Measurements from ENCODE around the gene LARP6.

Gene LARP6

DNA sequence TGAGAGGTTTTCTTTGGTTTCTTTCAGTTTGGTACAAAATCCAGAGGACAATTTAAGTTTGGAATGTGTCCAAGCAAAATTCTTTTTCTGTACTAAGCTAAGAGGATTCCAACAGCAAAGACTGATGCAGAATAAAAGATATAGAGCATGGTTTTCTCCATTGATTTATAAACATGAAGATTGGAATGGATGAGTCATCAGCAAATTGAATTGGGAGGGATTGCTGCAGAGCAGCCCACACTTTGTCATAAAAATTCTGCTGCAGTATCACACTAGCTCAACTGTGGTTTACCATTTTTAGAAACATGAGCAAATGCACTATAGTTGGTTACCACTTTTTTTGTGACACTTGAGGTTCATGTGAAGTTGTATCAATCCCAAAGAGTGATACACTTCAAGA, 16.1 kb upstream of the LARP6 start:
- no peak for TF ChIP-seq OSR1 (CRISPR knock-in tag; IDR thresholded peaks at IDR 0.05)
- TF ChIP-seq, protein P1, sequence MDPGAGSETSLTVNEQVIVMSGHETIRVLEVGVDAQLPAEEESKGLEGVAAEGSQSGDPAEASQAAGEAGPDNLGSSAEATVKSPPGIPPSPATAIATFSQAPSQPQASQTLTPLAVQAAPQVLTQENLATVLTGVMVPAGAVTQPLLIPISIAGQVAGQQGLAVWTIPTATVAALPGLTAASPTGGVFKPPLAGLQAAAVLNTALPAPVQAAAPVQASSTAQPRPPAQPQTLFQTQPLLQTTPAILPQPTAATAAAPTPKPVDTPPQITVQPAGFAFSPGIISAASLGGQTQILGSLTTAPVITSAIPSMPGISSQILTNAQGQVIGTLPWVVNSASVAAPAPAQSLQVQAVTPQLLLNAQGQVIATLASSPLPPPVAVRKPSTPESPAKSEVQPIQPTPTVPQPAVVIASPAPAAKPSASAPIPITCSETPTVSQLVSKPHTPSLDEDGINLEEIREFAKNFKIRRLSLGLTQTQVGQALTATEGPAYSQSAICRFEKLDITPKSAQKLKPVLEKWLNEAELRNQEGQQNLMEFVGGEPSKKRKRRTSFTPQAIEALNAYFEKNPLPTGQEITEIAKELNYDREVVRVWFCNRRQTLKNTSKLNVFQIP (CRISPR knock-in tag; IDR thresholded peaks at IDR 0.05; ENCODE audit: borderline replicate concordance, low read depth): no peak
- TF ChIP-seq, protein P2, sequence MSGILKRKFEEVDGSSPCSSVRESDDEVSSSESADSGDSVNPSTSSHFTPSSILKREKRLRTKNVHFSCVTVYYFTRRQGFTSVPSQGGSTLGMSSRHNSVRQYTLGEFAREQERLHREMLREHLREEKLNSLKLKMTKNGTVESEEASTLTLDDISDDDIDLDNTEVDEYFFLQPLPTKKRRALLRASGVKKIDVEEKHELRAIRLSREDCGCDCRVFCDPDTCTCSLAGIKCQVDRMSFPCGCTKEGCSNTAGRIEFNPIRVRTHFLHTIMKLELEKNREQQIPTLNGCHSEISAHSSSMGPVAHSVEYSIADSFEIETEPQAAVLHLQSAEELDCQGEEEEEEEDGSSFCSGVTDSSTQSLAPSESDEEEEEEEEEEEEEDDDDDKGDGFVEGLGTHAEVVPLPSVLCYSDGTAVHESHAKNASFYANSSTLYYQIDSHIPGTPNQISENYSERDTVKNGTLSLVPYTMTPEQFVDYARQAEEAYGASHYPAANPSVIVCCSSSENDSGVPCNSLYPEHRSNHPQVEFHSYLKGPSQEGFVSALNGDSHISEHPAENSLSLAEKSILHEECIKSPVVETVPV (CRISPR knock-in tag; IDR thresholded peaks at IDR 0.05): no peak; the same call in 1 of the 2 replicates
- no peak for TF ChIP-seq RARB (CRISPR knock-in tag; IDR thresholded peaks at IDR 0.05)
- TF ChIP-seq TCF4 (CRISPR knock-in tag; IDR thresholded peaks at IDR 0.05; ENCODE audit: borderline replicate concordance): no peak
- no peak for TF ChIP-seq ZNF8 (CRISPR knock-in tag; IDR thresholded peaks at IDR 0.05)
- TF ChIP-seq TOX (CRISPR knock-in tag; IDR thresholded peaks at IDR 0.05; ENCODE audit: borderline replicate concordance): no peak
- TF ChIP-seq, protein P3, sequence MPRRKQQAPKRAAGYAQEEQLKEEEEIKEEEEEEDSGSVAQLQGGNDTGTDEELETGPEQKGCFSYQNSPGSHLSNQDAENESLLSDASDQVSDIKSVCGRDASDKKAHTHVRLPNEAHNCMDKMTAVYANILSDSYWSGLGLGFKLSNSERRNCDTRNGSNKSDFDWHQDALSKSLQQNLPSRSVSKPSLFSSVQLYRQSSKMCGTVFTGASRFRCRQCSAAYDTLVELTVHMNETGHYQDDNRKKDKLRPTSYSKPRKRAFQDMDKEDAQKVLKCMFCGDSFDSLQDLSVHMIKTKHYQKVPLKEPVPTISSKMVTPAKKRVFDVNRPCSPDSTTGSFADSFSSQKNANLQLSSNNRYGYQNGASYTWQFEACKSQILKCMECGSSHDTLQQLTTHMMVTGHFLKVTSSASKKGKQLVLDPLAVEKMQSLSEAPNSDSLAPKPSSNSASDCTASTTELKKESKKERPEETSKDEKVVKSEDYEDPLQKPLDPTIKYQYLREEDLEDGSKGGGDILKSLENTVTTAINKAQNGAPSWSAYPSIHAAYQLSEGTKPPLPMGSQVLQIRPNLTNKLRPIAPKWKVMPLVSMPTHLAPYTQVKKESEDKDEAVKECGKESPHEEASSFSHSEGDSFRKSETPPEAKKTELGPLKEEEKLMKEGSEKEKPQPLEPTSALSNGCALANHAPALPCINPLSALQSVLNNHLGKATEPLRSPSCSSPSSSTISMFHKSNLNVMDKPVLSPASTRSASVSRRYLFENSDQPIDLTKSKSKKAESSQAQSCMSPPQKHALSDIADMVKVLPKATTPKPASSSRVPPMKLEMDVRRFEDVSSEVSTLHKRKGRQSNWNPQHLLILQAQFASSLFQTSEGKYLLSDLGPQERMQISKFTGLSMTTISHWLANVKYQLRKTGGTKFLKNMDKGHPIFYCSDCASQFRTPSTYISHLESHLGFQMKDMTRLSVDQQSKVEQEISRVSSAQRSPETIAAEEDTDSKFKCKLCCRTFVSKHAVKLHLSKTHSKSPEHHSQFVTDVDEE (CRISPR knock-in tag; IDR thresholded peaks at IDR 0.05): no peak
- no peak for TF ChIP-seq BACH2 (CRISPR knock-in tag; IDR thresholded peaks at IDR 0.05; ENCODE audit: borderline replicate concordance)
- peak; percentile 96 for TF ChIP-seq ISL1 (CRISPR knock-in tag; IDR thresholded peaks at IDR 0.05)
- no peak for TF ChIP-seq ESRRG (CRISPR knock-in tag; IDR thresholded peaks at IDR 0.05)
- TF ChIP-seq ZC3H10 (CRISPR knock-in tag; IDR thresholded peaks at IDR 0.05): peak; percentile 69; the same call in 1 of the 2 replicates
- no peak for TF ChIP-seq ZFP30 (CRISPR knock-in tag; IDR thresholded peaks at IDR 0.05)
- no peak for TF ChIP-seq ZNF565 (CRISPR knock-in tag; conservative IDR thresholded peaks at IDR 0.05; ENCODE audit: low read depth)
- TF ChIP-seq, protein P4, sequence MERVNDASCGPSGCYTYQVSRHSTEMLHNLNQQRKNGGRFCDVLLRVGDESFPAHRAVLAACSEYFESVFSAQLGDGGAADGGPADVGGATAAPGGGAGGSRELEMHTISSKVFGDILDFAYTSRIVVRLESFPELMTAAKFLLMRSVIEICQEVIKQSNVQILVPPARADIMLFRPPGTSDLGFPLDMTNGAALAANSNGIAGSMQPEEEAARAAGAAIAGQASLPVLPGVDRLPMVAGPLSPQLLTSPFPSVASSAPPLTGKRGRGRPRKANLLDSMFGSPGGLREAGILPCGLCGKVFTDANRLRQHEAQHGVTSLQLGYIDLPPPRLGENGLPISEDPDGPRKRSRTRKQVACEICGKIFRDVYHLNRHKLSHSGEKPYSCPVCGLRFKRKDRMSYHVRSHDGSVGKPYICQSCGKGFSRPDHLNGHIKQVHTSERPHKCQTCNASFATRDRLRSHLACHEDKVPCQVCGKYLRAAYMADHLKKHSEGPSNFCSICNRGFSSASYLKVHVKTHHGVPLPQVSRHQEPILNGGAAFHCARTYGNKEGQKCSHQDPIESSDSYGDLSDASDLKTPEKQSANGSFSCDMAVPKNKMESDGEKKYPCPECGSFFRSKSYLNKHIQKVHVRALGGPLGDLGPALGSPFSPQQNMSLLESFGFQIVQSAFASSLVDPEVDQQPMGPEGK (CRISPR knock-in tag; IDR thresholded peaks at IDR 0.05; ENCODE audit: borderline replicate concordance): 0 out of 2 replicates have a peak, but pooled peaks have one; percentile 33
- 0 out of 2 replicates have a peak, but pooled peaks have one; percentile 15 for TF ChIP-seq ZFP3 (CRISPR knock-in tag; IDR thresholded peaks at IDR 0.05)
- TF ChIP-seq SNAI2 (CRISPR knock-in tag; IDR thresholded peaks at IDR 0.05): 0 out of 2 replicates have a peak, but pooled peaks have one; percentile 42
- no peak for TF ChIP-seq ARNTL (CRISPR knock-in tag; IDR thresholded peaks at IDR 0.05; ENCODE audit: borderline replicate concordance, low read depth)
- no peak for TF ChIP-seq GLIS3 (CRISPR knock-in tag; IDR thresholded peaks at IDR 0.05)
- TF ChIP-seq PPARA (CRISPR knock-in tag; IDR thresholded peaks at IDR 0.05; ENCODE audit: borderline replicate concordance): no peak
- 0 out of 2 replicates have a peak, but pooled peaks have one; percentile 55 for TF ChIP-seq CSDC2 (CRISPR knock-in tag; IDR thresholded peaks at IDR 0.05)
- no peak for TF ChIP-seq ZNF70 (CRISPR knock-in tag; IDR thresholded peaks at IDR 0.05)
- TF ChIP-seq, protein P5, sequence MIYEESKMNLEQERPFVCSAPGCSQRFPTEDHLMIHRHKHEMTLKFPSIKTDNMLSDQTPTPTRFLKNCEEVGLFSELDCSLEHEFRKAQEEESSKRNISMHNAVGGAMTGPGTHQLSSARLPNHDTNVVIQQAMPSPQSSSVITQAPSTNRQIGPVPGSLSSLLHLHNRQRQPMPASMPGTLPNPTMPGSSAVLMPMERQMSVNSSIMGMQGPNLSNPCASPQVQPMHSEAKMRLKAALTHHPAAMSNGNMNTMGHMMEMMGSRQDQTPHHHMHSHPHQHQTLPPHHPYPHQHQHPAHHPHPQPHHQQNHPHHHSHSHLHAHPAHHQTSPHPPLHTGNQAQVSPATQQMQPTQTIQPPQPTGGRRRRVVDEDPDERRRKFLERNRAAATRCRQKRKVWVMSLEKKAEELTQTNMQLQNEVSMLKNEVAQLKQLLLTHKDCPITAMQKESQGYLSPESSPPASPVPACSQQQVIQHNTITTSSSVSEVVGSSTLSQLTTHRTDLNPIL (CRISPR knock-in tag; IDR thresholded peaks at IDR 0.05; ENCODE audit: low read depth): peak; percentile 62; the same call in 1 of the 2 replicates
- peak; percentile 88 for ATAC-seq

DNA sequence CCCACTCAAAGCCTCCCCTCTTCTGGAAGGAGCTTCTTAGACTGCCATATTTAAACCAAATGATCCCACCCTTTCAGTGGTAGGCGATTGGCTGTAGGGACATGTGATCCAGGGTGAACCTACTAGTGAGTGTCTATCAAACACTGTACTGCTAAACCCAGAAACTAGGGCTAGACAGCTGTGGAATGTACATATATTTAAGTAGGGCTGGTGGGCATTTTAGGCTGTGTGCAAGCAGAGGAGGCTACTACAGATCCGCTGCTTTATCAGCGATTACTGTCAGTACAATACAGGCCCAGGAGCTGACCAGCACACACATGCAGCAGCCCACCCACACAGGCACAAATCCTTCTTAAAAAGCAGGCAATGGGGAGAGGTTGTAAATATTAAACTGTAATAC, 15.4 kb upstream of the LARP6 start:
- TF ChIP-seq SNAI2 (CRISPR knock-in tag; IDR thresholded peaks at IDR 0.05) (no peak), ZNF565 (CRISPR knock-in tag; conservative IDR thresholded peaks at IDR 0.05; ENCODE audit: low read depth) (no peak), ISL1 (CRISPR knock-in tag; IDR thresholded peaks at IDR 0.05) (no peak), RARB (CRISPR knock-in tag; IDR thresholded peaks at IDR 0.05) (no peak), ZC3H10 (CRISPR knock-in tag; IDR thresholded peaks at IDR 0.05) (no peak), CSDC2 (CRISPR knock-in tag; IDR thresholded peaks at IDR 0.05) (no peak), BACH2 (CRISPR knock-in tag; IDR thresholded peaks at IDR 0.05; ENCODE audit: borderline replicate concordance) (no peak), ZNF8 (CRISPR knock-in tag; IDR thresholded peaks at IDR 0.05) (no peak), ZFP30 (CRISPR knock-in tag; IDR thresholded peaks at IDR 0.05) (no peak), ZFP3 (CRISPR knock-in tag; IDR thresholded peaks at IDR 0.05) (no peak)
- TF ChIP-seq, protein P3 (CRISPR knock-in tag; IDR thresholded peaks at IDR 0.05): no peak
- TF ChIP-seq, protein P5 (CRISPR knock-in tag; IDR thresholded peaks at IDR 0.05; ENCODE audit: low read depth): no peak
- TF ChIP-seq, protein P4 (CRISPR knock-in tag; IDR thresholded peaks at IDR 0.05; ENCODE audit: borderline replicate concordance): no peak
- peak; percentile 57 for ATAC-seq
